Spleen (tissue), 7 donors: ENCODE results near the gene MAP4K3.

Source experiments
- CTCF ChIP-seq, 11 experiments: fragments of 200-600 bp in 7 of 11; fragments of 450-650 bp in 4 of 11; sonication (generic) in 4 of 11; IDR thresholded peaks in 8 of 11; conservative IDR thresholded peaks in 3 of 11; 1 replicate in 7 of 11; 2 replicates in 4 of 11; pipeline versions ENCODE4 v1.4.0 to v1.8.0; 2016 to 2021; ENCODE audit warnings: antibody characterized with exemption in 11 of 11, inconsistent platforms in 4 of 11, mild to moderate bottlenecking in 1 of 11
- POLR2A ChIP-seq, 3 donors: fragments of 450-650 bp; IDR thresholded peaks; one replicate each; pipeline ENCODE4 v1.5.1; 2017; ENCODE audit warnings: antibody characterized with exemption in 3 of 3, mild to moderate bottlenecking in 1 of 3
- donor health status: DM: no; HTN: no; CAD: no; lungs with moderate emphysema.
- donor health status: DM: no; HTN: no; CAD: no.
- donor health status: DM: no; HTN: no; CAD: no.

- TF ChIP-seq CTCF (IDR thresholded peaks at IDR 0.05 in 8 of 11, conservative IDR thresholded peaks at IDR 0.05 in 3 of 11), result no peak
- TF ChIP-seq POLR2A (IDR thresholded peaks at IDR 0.05), result no peak
These were observed 196.3 kb downstream of the MAP4K3 start for GRCh38 chr2:39240758-39241157.
